Renal cortex interstitium (tissue), 11 donors: ENCODE results near the gene MGAM2. TPM values are rescaled to one million over a fixed set of nuclear protein-coding genes. Genes with fewer than 3 reads are reported as not detected.

Experiments used
- DNase-seq, 11 donors: peaks; one replicate each; pipeline ENCODE4 v3.0.0-alpha.2; 2013; ENCODE audit warnings: low read depth in 9 of 11, low spot score in 4 of 11; ENCODE audit errors: extremely low read depth in 1 of 11
- polyA plus RNA-seq, 3 donors: library from polyadenylated mRNA; unstranded; fragments of 120-200 nt; gene quantifications; one replicate each; pipeline ENCODE4 v1.2.1, GENCODE V29; 2013; ENCODE audit not compliant: insufficient read length in 3 of 3

The MGAM2 gene
- polyA plus RNA-seq, 3 donors, result 0.92 to 1.1 (median 0.98) TPM

GRCh38 chr7:142110638-142111037 lies 880 bp upstream of the MGAM2 start:
- no peak for DNase-seq

- DNase-seq, result no peak
Measured at GRCh38 chr7:142112086-142112485, 568 bp downstream of the MGAM2 start.

- DNase-seq, result no peak
Measured at GRCh38 chr7:142114207-142114606, 2.7 kb downstream of the MGAM2 start.

- DNase-seq, result no peak
Measured at GRCh38 chr7:142120524-142120923, 9.0 kb downstream of the MGAM2 start.

- no peak for DNase-seq
Measured at GRCh38 chr7:142123184-142123583, 11.7 kb downstream of the MGAM2 start.

GRCh38 chr7:142125256-142125955 lies 13.9 kb downstream of the MGAM2 start:
- no peak for DNase-seq

- no peak for DNase-seq
Measured at GRCh38 chr7:142130267-142130666, 18.7 kb downstream of the MGAM2 start.

- DNase-seq, result no peak
Measured at GRCh38 chr7:142131439-142132185, 20.1 kb downstream of the MGAM2 start.

- DNase-seq, result no peak
Measured at GRCh38 chr7:142133731-142134148, 22.2 kb downstream of the MGAM2 start.

- DNase-seq, result no peak
Measured at GRCh38 chr7:142134909-142135308, 23.4 kb downstream of the MGAM2 start.

- DNase-seq, result no peak
Measured at GRCh38 chr7:142138996-142139395, 27.5 kb downstream of the MGAM2 start.

GRCh38 chr7:142139597-142140400 lies 28.3 kb downstream of the MGAM2 start:
- no peak for DNase-seq

- no peak for DNase-seq
Measured at GRCh38 chr7:142140401-142140959, 29.0 kb downstream of the MGAM2 start.

- DNase-seq, result no peak
Measured at GRCh38 chr7:142142702-142143101, 31.2 kb downstream of the MGAM2 start.

- no peak for DNase-seq
Measured at GRCh38 chr7:142146124-142146523, 34.6 kb downstream of the MGAM2 start.

GRCh38 chr7:142150356-142150755 lies 38.8 kb downstream of the MGAM2 start:
- no peak for DNase-seq

- DNase-seq, result no peak
Measured at GRCh38 chr7:142150869-142151268, 39.4 kb downstream of the MGAM2 start.

GRCh38 chr7:142152076-142152475 lies 40.6 kb downstream of the MGAM2 start:
- no peak for DNase-seq

- no peak for DNase-seq
Measured at GRCh38 chr7:142153400-142153799, 41.9 kb downstream of the MGAM2 start.
